GM18858 (cell line): Measurements from ENCODE around the gene TLCD5.

Experiments used
- ATAC-seq: cut with Tn5 transposase; IDR thresholded peaks from one replicate; pipeline ENCODE4 v1.9.1; 2021; ENCODE audit not compliant: unreplicated experiment

The TLCD5 gene

DNA sequence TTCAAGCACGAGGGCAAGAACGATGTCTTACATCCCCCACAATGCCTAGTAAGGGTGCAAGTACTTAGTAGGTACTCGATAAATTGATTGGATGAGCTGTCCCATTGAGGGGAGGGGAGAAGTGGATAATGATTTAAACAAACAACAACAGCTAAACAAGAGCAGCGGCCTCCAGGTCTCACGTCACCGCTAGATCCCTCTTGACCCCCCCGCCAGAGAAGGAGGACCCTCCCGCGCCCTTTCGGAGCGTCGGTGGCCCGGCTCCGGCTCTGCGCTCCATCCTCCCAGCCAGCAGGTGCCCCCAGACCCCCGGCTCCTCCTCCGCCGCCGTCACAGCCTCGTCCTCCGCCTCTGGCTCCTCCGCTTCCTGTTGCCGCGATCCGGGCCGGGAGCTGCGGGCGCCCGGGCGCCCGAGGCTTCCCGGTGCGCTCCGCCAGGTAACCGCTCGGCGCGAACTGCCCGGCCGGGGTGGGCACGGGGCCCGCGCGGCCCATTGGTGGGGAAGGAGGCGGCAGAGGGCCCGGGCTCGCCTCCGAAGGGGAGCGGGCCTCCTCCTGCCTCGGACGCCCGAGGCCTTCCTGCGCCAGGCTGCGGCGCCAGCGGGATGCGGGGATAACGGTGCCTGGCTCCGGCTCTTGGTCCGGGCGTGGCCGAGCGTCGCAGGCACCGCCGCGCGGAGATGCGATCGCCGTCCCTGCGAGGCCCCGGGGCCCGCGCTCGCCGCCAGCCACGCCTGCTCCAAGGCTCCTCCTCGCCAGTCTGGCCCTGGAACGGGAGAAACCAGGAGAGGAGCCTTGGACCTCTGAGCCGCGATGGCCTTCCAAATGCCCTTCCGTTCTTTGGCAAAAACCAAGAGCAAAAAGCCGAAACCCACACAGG is at the start of gene TLCD5:
TSS of gene TLCD5 (plus strand) at position 368 of the 879 bp plus-strand sequence. CDS start 2,143 bp downstream, outside the sequence.
- ATAC-seq: no peak

DNA sequence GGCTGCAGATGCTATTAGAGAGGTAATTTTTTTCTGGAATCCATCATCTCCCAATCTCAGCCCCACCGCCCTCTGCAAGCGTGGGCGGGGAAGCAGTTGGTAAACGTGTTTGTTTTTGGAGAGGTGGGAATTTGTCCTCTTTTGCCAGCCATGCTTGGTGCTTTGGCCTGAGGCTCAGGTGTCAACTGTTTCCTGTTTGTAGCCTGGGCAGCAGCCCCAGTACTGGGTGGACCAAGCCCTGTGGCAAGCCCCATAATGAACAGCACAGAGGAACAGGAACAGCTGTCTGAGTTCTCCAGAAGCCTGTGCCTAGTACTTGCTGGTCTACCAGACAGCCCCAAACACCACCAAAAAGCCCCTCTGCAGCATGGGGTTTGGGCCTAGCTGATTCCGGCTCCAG is 45.6 kb upstream of the TLCD5 start:
- no peak for ATAC-seq

- ATAC-seq: no peak
Measured at GRCh38 chr11:120280600-120281051, 44.5 kb upstream of the TLCD5 start.

- ATAC-seq: no peak
Measured at GRCh38 chr11:120281143-120281795, 43.8 kb upstream of the TLCD5 start.

GRCh38 chr11:120283124-120283523 is 42.0 kb upstream of the TLCD5 start:
- no peak for ATAC-seq

DNA sequence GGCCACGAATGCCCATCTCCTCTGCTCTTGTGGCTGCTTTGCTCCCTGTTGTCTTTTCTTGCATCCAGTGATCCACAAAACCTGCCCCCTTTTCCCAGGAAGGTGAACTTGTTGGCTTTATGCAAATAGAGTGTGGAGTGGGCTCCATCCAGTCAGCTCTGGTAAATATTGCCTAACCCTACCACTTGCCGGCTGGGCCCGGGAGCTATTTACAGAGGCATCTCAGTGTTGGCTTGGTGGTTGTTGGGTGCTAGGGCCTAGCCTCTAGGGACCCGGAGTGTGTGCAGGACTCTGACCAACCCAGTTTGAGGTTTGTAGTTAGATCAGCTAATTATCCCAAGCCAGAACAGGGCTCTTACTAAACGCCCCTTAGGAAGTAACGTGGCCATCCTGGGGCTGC is 40.8 kb upstream of the TLCD5 start:
- no peak for ATAC-seq

GRCh38 chr11:120285256-120285655 is 39.8 kb upstream of the TLCD5 start:
- no peak for ATAC-seq

GRCh38 chr11:120288021-120288420 is 37.1 kb upstream of the TLCD5 start:
- ATAC-seq: no peak

GRCh38 chr11:120289426-120289825 is 35.7 kb upstream of the TLCD5 start:
- ATAC-seq: no peak

DNA sequence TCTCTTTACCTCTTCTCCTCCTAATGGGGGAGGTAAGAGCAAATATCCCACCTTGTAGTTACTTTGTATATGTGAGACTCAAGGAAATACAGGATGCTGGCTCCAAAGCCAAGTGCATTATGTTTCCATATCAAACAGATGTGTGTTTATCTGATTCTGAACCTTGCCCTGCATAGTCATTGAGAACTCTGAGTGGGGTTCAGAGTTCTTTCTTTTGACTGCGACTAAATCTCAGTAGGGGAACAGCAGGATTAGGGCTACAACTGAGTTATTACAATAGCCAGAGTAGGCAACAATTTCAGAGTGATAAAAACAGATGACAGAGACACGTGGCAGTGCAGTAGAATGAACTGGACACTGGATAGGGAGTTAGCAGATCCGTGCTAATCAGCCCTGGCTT is 34.1 kb upstream of the TLCD5 start:
- no peak for ATAC-seq

GRCh38 chr11:120293038-120293800 is 31.9 kb upstream of the TLCD5 start:
- no peak for ATAC-seq

- no peak for ATAC-seq
Measured at GRCh38 chr11:120294096-120294495, 31.0 kb upstream of the TLCD5 start.

DNA sequence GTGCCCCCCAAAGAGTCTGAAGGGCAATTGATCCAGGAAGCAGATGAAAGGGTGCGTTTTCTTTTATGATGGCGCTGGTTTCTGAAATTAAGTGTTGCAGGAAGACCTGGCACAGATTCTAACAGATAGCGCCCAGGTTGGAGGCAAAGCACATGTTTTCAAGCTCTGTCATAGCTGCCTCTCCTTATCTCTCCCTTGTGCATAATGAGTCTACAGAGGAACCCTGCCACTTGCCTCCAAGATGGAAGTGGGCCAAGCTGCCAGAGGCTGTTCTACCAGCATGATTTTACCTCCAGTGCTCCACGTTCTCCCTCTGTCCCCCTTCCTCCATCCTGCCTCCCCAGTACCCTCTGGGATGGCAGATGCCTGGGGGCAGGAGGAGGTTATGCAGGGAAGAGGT is 30.0 kb upstream of the TLCD5 start:
- no peak for ATAC-seq

DNA sequence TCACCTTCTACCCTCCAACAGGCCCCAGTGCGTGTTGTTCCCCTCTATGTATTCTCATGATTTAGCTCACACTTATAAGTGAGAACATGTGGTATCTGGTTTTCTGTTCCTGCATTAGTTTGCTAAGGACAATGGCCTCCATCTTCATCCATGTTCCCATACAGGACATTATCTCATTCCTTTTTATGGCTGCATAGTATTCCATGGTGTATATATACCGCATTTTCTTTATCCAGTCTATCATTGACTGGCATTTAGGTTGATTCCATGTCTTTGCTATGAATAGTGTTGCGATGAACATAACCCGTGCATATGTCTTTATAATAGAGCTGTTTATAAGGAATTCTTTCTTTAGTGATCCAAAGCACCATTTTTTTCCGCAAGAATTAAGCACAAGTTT is 28.5 kb upstream of the TLCD5 start:
- ATAC-seq: no peak

DNA sequence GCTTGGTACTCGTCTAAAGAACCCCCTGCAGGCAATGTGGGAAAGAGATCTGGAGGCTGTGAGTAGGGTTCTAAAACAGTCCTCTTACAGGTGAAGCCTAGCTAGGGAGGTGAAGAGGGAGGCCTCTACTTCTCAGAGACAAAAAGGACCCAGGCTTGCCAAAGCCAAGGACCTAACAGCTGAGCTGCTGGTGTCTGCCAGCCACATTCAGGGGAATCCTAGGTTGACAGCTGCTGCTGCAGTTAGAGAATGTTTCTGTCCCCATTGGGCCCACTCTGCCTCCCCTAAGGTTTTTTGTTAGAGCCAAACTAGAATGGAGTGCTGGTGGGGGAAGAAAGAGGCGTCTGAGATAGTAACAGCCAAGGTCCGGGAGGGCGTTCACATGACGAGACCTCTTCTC is 26.6 kb upstream of the TLCD5 start:
- ATAC-seq: no peak

GRCh38 chr11:120302001-120302805 is 22.9 kb upstream of the TLCD5 start:
- no peak for ATAC-seq

DNA sequence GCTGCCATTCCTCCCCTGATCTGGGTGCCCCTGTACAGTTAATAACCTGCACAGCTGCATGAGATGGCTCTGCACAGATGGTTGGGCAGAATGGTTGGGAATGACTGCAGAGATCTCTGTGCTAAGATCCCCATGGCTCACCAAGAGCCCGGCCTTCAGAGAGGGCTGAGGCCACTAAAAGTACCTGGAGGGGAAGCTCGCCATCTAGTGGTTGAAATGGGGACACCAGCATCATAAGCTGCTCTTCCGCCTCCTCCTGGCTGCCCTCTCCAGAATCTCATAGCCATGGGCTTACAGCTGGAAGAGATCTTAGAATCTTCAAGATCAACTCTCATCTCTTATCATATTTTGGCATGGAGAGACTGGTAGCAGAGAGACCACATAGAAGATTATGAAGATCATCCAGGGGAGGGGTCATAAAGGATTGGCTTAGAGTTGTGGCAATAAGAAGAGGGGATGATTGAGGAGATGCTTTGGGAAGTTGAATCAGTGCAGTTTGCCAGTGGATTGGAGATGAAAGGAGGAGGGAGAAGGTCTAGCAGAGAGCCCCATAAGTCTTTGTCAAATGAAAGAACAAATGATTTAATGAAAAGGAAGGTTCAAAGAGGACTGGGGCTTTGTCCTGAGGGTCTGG is 22.0 kb upstream of the TLCD5 start:
- peak; percentile 55 for ATAC-seq

- ATAC-seq: no peak
Measured at GRCh38 chr11:120304526-120304925, 20.6 kb upstream of the TLCD5 start.

- ATAC-seq: no peak
Measured at GRCh38 chr11:120305286-120305685, 19.8 kb upstream of the TLCD5 start.

GRCh38 chr11:120306519-120307242 is 18.4 kb upstream of the TLCD5 start:
- no peak for ATAC-seq
